Choroid plexus epithelial cell (primary cell): ENCODE results near the gene LAMB3.
A peak's percentile ranks its signal among the peaks of the same experiment; 100 is the strongest.

ENCODE experiments used
- DNase-seq: peaks from one replicate; pipeline ENCODE4 v3.0.0-alpha.2; 2010; ENCODE audit warnings: low read depth
- H3K4me3 ChIP-seq: 2 replicates; pipeline ENCODE4 v1.5.1; 2011; ENCODE audit warnings: low read depth, mild to moderate bottlenecking, control low read depth, low read length, moderate library complexity
- CTCF ChIP-seq: conservative IDR thresholded peaks from 2 replicates; pipeline ENCODE4 v1.5.1; 2011; ENCODE audit warnings: low read depth, mild to moderate bottlenecking, control low read depth, inconsistent platforms, low read length, moderate library complexity

The LAMB3 gene

GRCh38 chr1:209689477-209689876 lies 37.3 kb upstream of the LAMB3 start:
- DNase-seq, result peak; percentile 68
- no peak for TF ChIP-seq CTCF
- H3K4me3 ChIP-seq, result no peak overlapping the region

GRCh38 chr1:209688746-209689234 lies 36.6 kb upstream of the LAMB3 start:
- DNase-seq, result peak; percentile 41
- TF ChIP-seq CTCF, result no peak
- H3K4me3 ChIP-seq, result no peak overlapping the region

- H3K4me3 ChIP-seq, result no peak overlapping the region
- DNase-seq, result no peak
- no peak for TF ChIP-seq CTCF
Measured at GRCh38 chr1:209686322-209686721, 34.1 kb upstream of the LAMB3 start.

- H3K4me3 ChIP-seq, result no peak overlapping the region
- DNase-seq, result no peak
- no peak for TF ChIP-seq CTCF
Measured at GRCh38 chr1:209685821-209686220, 33.6 kb upstream of the LAMB3 start.

GRCh38 chr1:209678981-209679539 lies 26.8 kb upstream of the LAMB3 start:
- no peak overlapping the region for H3K4me3 ChIP-seq
- DNase-seq, result no peak
- TF ChIP-seq CTCF, result no peak

- DNase-seq, result peak; percentile 47
- no peak for TF ChIP-seq CTCF
- peak overlapping the region; percentile 61 for H3K4me3 ChIP-seq
Measured at GRCh38 chr1:209675565-209676154, 23.4 kb upstream of the LAMB3 start.
